SK-N-SH (cell line): ENCODE data around the gene LRIG1.

Source experiments
- EP300 ChIP-seq, 2 experiments: IDR thresholded peaks; 2 replicates each; pipeline versions ENCODE4 v1.4.0 to v1.6.1; 2012; ENCODE audit warnings: borderline replicate concordance in 1 of 2, low read depth in 1 of 2, low read length in 1 of 2
- FOXJ3 ChIP-seq: sonication (generic); formaldehyde crosslinking; IDR thresholded peaks from 2 replicates; pipeline ENCODE4 v1.5.1; 2020; ENCODE audit warnings: mild to moderate bottlenecking, missing genetic modification reagents

DNA sequence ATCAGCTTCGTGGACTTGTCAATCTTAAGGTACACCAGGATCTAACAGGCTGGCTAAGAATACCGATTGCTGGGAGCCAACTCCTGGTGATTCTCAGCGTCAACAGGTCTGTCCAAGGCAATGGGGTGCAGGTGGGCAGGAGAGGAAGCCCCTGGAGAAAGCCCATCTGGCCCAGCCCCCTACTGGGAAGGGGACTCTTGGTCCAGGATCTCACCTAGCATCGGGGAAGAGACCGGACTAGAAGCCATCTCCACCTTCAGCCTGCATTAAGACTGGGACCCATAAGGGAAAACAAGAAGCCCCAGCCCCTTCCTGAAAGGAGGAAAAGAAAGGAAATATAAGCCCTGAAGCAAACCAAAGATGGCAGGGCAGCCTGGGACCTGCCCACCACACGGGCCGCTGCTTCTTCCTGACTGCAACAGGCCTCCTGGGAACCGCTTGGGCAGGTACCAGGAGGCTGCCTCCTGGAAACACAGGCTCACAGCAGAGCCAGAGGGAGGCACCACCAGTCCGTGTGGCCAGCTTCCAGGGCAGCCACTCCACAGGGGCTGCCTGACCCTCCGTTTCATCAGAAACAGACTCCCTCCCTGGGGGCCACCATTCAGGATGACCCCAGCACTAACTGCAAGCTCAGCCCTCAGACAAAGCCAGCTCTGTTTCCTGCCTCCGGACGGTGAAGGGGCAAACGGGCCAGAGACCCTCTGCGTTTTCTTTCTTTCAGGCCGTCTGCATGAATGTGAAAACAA is 100.2 kb downstream of the LRIG1 start:
- TF ChIP-seq EP300 (IDR thresholded peaks at IDR 0.05; ENCODE audit: borderline replicate concordance in 1 of 2, low read depth in 1 of 2, low read length in 1 of 2) (no peak), FOXJ3 (no peak)
